CD14-positive monocyte (primary cell): ENCODE results near the gene TRPM5. TPM values are rescaled to one million over a fixed set of nuclear protein-coding genes. Genes with fewer than 3 reads are reported as not detected.

Experiments
- DNase-seq, 3 donors: peaks; one replicate each; pipeline ENCODE4 v3.0.0-alpha.2; 2011 to 2022
- H2AFZ ChIP-seq: 2 replicates; pipeline ENCODE4 v1.6.0; 2012; ENCODE audit warnings: mild to moderate bottlenecking, low read depth, low read length, inconsistent platforms; ENCODE audit not compliant: insufficient read depth, poor library complexity, severe bottlenecking
- H3K27ac ChIP-seq, 2 donors: 1 replicate in 1 of 2; 2 replicates in 1 of 2; pipeline ENCODE4 v1.5.1; 2012 to 2013; ENCODE audit warnings: low read length in 2 of 2, control low read depth in 1 of 2, inconsistent platforms in 1 of 2, low read depth in 1 of 2, mild to moderate bottlenecking in 1 of 2
- H3K27me3 ChIP-seq, 2 donors: one replicate each; pipeline versions ENCODE4 v1.6.0 to v1.6.1; 2011 to 2013; ENCODE audit warnings: low read length in 2 of 2; ENCODE audit not compliant: control insufficient read depth in 2 of 2, insufficient read depth in 2 of 2
- H3K36me3 ChIP-seq, 2 donors: replicated peaks in 1 of 2; 1 replicate in 1 of 2; 2 replicates in 1 of 2; pipeline versions ENCODE4 v1.5.1 to v1.6.1; 2012 to 2013; ENCODE audit warnings: low read length in 2 of 2, control low read depth in 1 of 2, inconsistent platforms in 1 of 2, mild to moderate bottlenecking in 1 of 2; ENCODE audit not compliant: insufficient read depth in 2 of 2, control insufficient read depth in 1 of 2
- H3K4me1 ChIP-seq, 2 donors: 1 replicate in 1 of 2; 2 replicates in 1 of 2; pipeline versions ENCODE4 v1.5.1 to v1.6.1; 2012 to 2013; ENCODE audit warnings: low read length in 2 of 2, control low read depth in 1 of 2, inconsistent platforms in 1 of 2, mild to moderate bottlenecking in 1 of 2, moderate library complexity in 1 of 2; ENCODE audit not compliant: insufficient read depth in 2 of 2, control insufficient read depth in 1 of 2
- H3K4me2 ChIP-seq: replicated peaks from 2 replicates; pipeline ENCODE3; 2012; ENCODE audit warnings: low read length, moderate library complexity, mild to moderate bottlenecking; ENCODE audit not compliant: poor library complexity, severe bottlenecking; ENCODE audit errors: extremely low read depth
- H3K4me3 ChIP-seq, 3 experiments: fragments of 200-600 bp in 1 of 3; sonication (generic) in 1 of 3; replicated peaks in 1 of 3; 1 replicate in 2 of 3; 2 replicates in 1 of 3; pipeline ENCODE4 v1.5.1; 2011 to 2013; ENCODE audit warnings: low read length in 3 of 3, mild to moderate bottlenecking in 3 of 3, control low read depth in 2 of 3, low read depth in 2 of 3, inconsistent platforms in 1 of 3, moderate library complexity in 1 of 3
- H3K79me2 ChIP-seq: 2 replicates; pipeline ENCODE4 v1.6.0; 2012; ENCODE audit warnings: mild to moderate bottlenecking, control low read depth, inconsistent platforms, low read length, moderate library complexity; ENCODE audit not compliant: insufficient read depth
- H3K9ac ChIP-seq: 2 replicates; pipeline ENCODE4 v1.6.0; 2017; ENCODE audit warnings: low read length, mild to moderate bottlenecking; ENCODE audit not compliant: insufficient read depth, poor library complexity, severe bottlenecking
- H3K9me3 ChIP-seq, 2 donors: replicated peaks in 1 of 2; 1 replicate in 1 of 2; 2 replicates in 1 of 2; pipeline versions ENCODE4 v1.5.1 to v1.6.1; 2012 to 2013; ENCODE audit warnings: low read length in 2 of 2, control low read depth in 1 of 2; ENCODE audit not compliant: control insufficient read depth in 1 of 2, insufficient read depth in 1 of 2
- H4K20me1 ChIP-seq: 2 replicates; pipeline ENCODE4 v1.6.0; 2012; ENCODE audit warnings: mild to moderate bottlenecking, low read length, control low read depth, moderate library complexity; ENCODE audit not compliant: insufficient read depth
- H3K27ac Mint-ChIP-seq, 7 donors: one replicate each; pipeline ENCODE4 v1.8.0; 2020; ENCODE audit warnings: mild to moderate bottlenecking in 7 of 7, mixed read lengths in 7 of 7, moderate library complexity in 6 of 7, inconsistent platforms in 2 of 7
- H3K27me3 Mint-ChIP-seq, 3 donors: one replicate each; pipeline ENCODE4 v1.8.0; 2021 to 2022; ENCODE audit warnings: low read depth in 3 of 3, mild to moderate bottlenecking in 3 of 3, mixed read lengths in 3 of 3, moderate library complexity in 3 of 3, inconsistent platforms in 1 of 3
- H3K36me3 Mint-ChIP-seq, 2 donors: one replicate each; pipeline ENCODE4 v1.8.0; 2020; ENCODE audit warnings: mixed read lengths in 2 of 2, inconsistent platforms in 1 of 2, mild to moderate bottlenecking in 1 of 2
- H3K4me1 Mint-ChIP-seq: one replicate; pipeline ENCODE4 v1.8.0; 2020; ENCODE audit warnings: mild to moderate bottlenecking, mixed read lengths
- H3K4me3 Mint-ChIP-seq, 2 donors: one replicate each; pipeline ENCODE4 v1.8.0; 2020; ENCODE audit warnings: mild to moderate bottlenecking in 2 of 2, mixed read lengths in 2 of 2, moderate library complexity in 1 of 2
- H3K9me3 Mint-ChIP-seq, 7 donors: one replicate each; pipeline ENCODE4 v1.8.0; 2020 to 2022; ENCODE audit warnings: mixed read lengths in 7 of 7, mild to moderate bottlenecking in 6 of 7, moderate library complexity in 6 of 7, inconsistent platforms in 2 of 7
- WGBS: methylation state at CpG from one replicate; pipeline ENCODE4 v1.1.5; 2013; ENCODE audit warnings: missing lambda C conversion rate; ENCODE audit not compliant: insufficient coverage; 5-methylcytosine and 5-hydroxymethylcytosine counted together
- intact Hi-C, 2 donors: fragments of 100-400 bp; cut with micrococcal nuclease; formaldehyde crosslinking; loops; one replicate each; pipeline versions ENCODE4 v1.15.0 to v1.15.1; 2023
- polyA plus RNA-seq, 3 donors: library from polyadenylated mRNA; depleted of rRNA in 1 of 3; unstranded in 2 of 3; stranded (reverse) in 1 of 3; fragments of 300-500 nt in 2 of 3; fragments of >200 nt in 1 of 3; fragmentation: Illumina TruSeq in 2 of 3; gene quantifications; 1 replicate in 2 of 3; 2 replicates in 1 of 3; pipeline ENCODE4 v1.2.3, GENCODE V29; 2012 to 2021
- TF ChIP-seq, protein P1 (sequence below): fragments of 200-600 bp; IDR thresholded peaks from one replicate; pipeline ENCODE4 v1.8.0; 2022; ENCODE audit warnings: antibody characterized with exemption, mild to moderate bottlenecking

TRPM5 gene
- polyA plus RNA-seq, 3 donors = 0.03 TPM; not detected in 2

DNA sequence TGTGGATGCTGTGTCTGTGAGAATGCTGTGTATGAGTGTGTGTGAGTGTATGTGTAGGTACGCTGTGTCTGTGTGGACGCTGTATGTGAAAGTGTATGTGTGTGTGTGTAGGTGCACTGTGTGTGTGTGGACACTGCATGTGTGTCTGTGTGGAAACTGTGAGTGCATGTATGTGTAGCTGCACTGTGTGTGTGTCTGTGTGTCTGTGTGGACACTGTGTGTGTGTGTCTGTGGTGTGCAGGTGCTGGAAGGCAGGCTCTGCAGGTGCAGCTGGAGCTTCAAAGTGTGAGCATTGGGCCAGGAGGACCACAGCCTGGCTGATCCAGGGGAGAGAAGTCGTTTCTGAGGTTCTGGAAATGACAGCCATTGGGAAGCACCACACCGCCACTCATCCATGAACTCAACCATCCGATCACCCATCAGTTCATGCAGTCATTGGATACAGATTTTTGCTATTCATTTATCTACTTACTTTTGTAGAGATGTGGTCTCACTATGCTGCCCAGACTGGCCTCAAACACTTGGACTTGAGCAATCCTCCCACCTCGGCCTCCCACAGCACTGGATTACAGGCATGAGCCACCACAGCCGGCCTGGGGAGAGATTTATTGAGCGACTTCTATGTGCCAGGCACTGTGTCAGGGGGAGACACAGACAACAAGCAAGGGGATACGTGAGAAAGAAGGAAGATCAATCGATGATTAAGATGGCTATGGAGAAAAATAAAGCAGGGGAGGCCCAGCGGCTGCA is 9.6 kb downstream of the TRPM5 start:
- Histone ChIP-seq H3K4me3 (no peak overlapping the region), H3K9me3 (no peaks in the 10 kb centered on the region), H3K27ac (no peak overlapping the region), H3K27me3 (peaks cover 0 to 6% of the 10 kb centered on the region in 2 donors), H3K36me3 (no peaks in the 10 kb centered on the region), H3K79me2 (no peaks in the 10 kb centered on the region), H2AFZ (no peak overlapping the region), H4K20me1 (no peaks in the 10 kb centered on the region), H3K4me1 (no peaks in the 10 kb centered on the region), H3K4me2 (no peak overlapping the region), H3K9ac (no peak overlapping the region)
- H3K27me3 Mint-ChIP-seq = peaks cover 7 to 21% (median 16%) of the 10 kb centered on the region in 3 donors
- 98% methylated on average over 6 of the region's 11 CpGs for whole genome bisulfite sequencing
- intact Hi-C loops = no loop called here
- no peak for DNase-seq
- H3K27ac Mint-ChIP-seq = no peak overlapping the region
- TF ChIP-seq, protein P1, sequence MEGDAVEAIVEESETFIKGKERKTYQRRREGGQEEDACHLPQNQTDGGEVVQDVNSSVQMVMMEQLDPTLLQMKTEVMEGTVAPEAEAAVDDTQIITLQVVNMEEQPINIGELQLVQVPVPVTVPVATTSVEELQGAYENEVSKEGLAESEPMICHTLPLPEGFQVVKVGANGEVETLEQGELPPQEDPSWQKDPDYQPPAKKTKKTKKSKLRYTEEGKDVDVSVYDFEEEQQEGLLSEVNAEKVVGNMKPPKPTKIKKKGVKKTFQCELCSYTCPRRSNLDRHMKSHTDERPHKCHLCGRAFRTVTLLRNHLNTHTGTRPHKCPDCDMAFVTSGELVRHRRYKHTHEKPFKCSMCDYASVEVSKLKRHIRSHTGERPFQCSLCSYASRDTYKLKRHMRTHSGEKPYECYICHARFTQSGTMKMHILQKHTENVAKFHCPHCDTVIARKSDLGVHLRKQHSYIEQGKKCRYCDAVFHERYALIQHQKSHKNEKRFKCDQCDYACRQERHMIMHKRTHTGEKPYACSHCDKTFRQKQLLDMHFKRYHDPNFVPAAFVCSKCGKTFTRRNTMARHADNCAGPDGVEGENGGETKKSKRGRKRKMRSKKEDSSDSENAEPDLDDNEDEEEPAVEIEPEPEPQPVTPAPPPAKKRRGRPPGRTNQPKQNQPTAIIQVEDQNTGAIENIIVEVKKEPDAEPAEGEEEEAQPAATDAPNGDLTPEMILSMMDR = no peak
- H3K4me1 Mint-ChIP-seq = no peaks in the 10 kb centered on the region
- H3K4me3 Mint-ChIP-seq = no peak overlapping the region
- no peaks in the 10 kb centered on the region for H3K36me3 Mint-ChIP-seq
- peaks cover 0 to under 1% (median under 1%) of the 10 kb centered on the region in 7 donors for H3K9me3 Mint-ChIP-seq

DNA sequence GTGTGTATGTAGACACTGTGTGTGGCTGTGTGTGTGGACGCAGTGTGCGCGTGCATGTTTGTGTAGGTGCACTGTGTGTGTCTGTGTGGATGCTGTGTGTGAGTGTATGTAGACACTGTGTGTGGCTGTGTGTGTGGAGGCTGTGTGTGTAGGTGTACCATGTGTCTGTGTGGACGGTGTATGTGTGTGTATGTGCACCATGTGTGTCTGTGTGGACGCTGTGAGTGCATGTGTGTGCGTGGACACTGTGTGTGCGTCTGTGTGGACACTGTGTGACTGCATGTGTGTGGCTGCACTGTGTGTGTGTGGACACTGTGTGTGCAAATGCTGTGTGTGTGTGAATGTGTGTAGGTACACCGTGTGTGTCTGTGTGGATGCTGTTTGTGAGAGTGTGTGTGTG is 10.3 kb downstream of the TRPM5 start:
- no peaks in the 10 kb centered on the region for H3K79me2 ChIP-seq

More for the DNA sequence above, 10.3 kb downstream of the TRPM5 start:
- Histone ChIP-seq H3K9me3 (no peaks in the 10 kb centered on the region), H3K36me3 (no peaks in the 10 kb centered on the region), H3K9ac (no peak overlapping the region), H2AFZ (no peak overlapping the region), H4K20me1 (no peaks in the 10 kb centered on the region), H3K4me2 (no peak overlapping the region), H3K4me3 (no peak overlapping the region), H3K27ac (no peak overlapping the region), H3K27me3 (peaks cover 0 to 6% of the 10 kb centered on the region in 2 donors), H3K4me1 (no peaks in the 10 kb centered on the region)
- Mint-ChIP-seq H3K27ac (no peak overlapping the region), H3K36me3 (no peaks in the 10 kb centered on the region), H3K4me1 (no peaks in the 10 kb centered on the region), H3K27me3 (peaks cover 7 to 18% (median 16%) of the 10 kb centered on the region in 3 donors), H3K9me3 (no peaks in the 10 kb centered on the region), H3K4me3 (no peak overlapping the region)
- no peak for DNase-seq
- WGBS = 96% methylated on average over 8 of the region's 8 CpGs
- TF ChIP-seq, protein P1 = no peak
- intact Hi-C loops = no loop called here
